GM21367 (cell line): Measurements from ENCODE around the gene ID3.
"Not testable (repeated sequence)": the region's sequence is repeated elsewhere in the genome, so short reads cannot be mapped to it uniquely, and the experiment has no call there.

ENCODE experiments used
- ATAC-seq: cut with Tn5 transposase; IDR thresholded peaks from one replicate; pipeline ENCODE4 v1.9.1; 2021; ENCODE audit not compliant: unreplicated experiment

The ID3 gene

GRCh38 chr1:23553231-23554126 is 5.8 kb downstream of the ID3 start:
- no peak for ATAC-seq

GRCh38 chr1:23551849-23552248 is 7.5 kb downstream of the ID3 start:
- ATAC-seq, result no peak

GRCh38 chr1:23548704-23549143 is 10.6 kb downstream of the ID3 start:
- ATAC-seq, result no peak

GRCh38 chr1:23546897-23547584 is 12.3 kb downstream of the ID3 start:
- no peak for ATAC-seq

- no peak for ATAC-seq
These were observed 13.4 kb downstream of the ID3 start for GRCh38 chr1:23545851-23546250.

- ATAC-seq, result no peak
These were observed 14.6 kb downstream of the ID3 start for GRCh38 chr1:23544444-23545389.

- no peak for ATAC-seq
These were observed 15.4 kb downstream of the ID3 start for GRCh38 chr1:23543707-23544443.

- ATAC-seq, result not testable (repeated sequence)
These were observed 16.4 kb downstream of the ID3 start for GRCh38 chr1:23542940-23543339.

- ATAC-seq, result peak; percentile 66
These were observed 19.5 kb downstream of the ID3 start for GRCh38 chr1:23539698-23540266.

- ATAC-seq, result no peak
These were observed 21.9 kb downstream of the ID3 start for GRCh38 chr1:23537296-23537973.

GRCh38 chr1:23533246-23534023 is 25.9 kb downstream of the ID3 start:
- ATAC-seq, result no peak

GRCh38 chr1:23531562-23532094 is 27.7 kb downstream of the ID3 start:
- ATAC-seq, result no peak

GRCh38 chr1:23530747-23531561 is 28.3 kb downstream of the ID3 start, which contains the start of gene E2F2:
Gene E2F2, minus strand, starts transcription at chr1:23531233. Its CDS starts 440 bp downstream, at chr1:23530793.
- ATAC-seq, result peak; percentile 60

- no peak for ATAC-seq
These were observed 29.1 kb downstream of the ID3 start for GRCh38 chr1:23530087-23530746.

GRCh38 chr1:23529146-23530086 is 29.9 kb downstream of the ID3 start:
- no peak for ATAC-seq
